HG03159 (cell line): ENCODE results near the gene C1R.
"Not testable (repeated sequence)": the region's sequence is repeated elsewhere in the genome, so short reads cannot be mapped to it uniquely, and the experiment has no call there.

Source experiments
- ATAC-seq: cut with Tn5 transposase; IDR thresholded peaks from one replicate; pipeline ENCODE4 v1.9.1; 2021; ENCODE audit warnings: mild to moderate bottlenecking, moderate library complexity; ENCODE audit not compliant: unreplicated experiment

Gene C1R

DNA sequence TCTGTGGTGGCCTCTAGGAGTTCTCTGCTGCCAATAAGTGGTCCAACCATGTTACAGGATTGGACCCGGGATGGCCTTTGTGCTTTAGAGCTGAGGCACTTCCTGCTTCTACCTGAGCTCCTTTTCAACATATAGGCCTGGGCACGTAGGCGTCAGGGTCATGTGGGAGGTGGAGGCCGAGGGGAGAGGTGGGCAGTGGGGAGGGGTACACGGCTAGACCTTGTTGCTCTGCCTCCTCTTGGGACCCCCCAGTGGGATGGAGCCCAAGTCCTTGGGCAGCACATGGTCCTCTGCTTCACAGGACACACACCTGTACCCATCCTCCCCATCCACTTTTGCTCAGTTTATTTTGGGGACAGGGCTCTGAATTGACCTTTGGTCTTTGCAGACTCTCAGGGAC, 29.1 kb upstream of the C1R start:
- no peak for ATAC-seq

DNA sequence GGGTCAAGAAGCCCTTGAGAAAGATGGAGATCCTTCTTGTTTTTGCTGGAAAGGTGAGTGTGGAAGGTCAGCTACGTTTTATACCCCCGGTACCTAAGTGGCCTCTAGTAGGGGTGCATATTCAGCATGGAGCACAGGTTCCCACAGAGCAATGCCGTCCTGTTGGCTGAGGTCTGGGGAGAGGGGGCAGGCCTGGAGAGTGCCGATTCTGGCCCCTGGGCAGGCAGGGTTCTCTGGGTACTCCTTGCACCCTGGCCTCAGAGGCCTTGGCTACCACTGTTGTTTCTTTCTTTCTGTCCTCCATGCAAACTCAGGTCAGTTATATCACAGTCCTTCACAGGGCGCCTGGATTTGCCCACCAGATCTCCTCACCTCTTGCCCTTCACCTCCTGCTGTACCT, 27.9 kb upstream of the C1R start:
- ATAC-seq, result no peak

DNA sequence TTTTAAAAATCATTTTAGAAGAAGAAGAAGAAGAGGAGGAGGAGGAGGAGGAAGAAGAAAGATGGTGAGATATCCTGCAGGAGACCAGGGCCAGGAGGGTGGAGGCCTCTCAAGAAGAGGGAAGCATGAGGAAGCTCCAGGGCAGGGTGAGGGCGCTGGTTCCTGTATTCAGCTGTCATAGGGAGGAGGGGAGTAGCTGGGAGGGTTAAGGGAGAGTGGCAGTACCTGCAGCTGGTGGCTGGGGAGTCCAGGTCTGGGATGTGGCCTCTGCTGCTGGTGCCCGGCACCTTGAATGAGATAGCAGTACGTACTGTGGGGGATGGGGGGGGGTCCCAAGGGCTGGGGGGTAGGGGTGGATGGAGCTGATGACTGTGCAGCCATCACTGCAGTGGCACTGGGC, 26.6 kb upstream of the C1R start:
- no peak for ATAC-seq

DNA sequence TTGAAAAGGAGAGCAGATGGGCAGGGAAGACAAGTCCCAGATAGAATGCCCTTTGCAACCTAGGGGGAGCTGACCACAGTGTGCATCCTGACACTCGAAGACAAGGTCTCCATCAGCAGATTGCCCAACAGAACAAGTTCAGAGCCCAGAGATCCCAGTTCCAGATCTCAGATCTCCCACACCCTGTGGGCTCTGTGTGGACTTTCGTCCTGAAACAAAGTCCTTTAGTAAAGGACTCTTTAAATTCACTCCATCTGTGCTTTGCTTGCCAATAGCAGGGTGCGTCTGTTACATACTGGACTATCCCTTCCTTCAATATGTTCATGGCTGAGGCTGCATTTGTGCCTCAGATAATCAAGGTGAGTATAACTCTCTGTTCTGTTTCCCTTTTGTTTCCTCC, 25.4 kb upstream of the C1R start:
- no peak for ATAC-seq

DNA sequence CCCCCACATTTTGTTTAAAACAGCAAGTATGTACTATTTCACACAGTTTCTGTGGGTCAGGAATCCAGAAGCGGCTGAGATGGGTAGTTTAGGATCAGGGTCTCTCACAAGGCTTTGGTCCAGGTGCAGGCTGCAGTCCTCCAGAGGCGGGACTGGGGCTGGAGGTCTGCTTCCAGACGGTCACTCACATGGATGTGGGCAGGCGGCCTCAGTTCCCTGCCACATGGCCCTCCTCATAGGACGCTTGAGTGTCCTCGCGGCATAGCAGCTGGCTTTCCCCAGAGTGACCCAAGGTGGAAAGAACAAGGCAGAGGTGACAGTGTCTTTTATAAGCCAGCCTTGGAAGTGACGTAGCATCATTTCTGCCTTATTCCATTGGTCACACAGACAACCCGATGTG, 24.7 kb upstream of the C1R start:
- ATAC-seq, result no peak

DNA sequence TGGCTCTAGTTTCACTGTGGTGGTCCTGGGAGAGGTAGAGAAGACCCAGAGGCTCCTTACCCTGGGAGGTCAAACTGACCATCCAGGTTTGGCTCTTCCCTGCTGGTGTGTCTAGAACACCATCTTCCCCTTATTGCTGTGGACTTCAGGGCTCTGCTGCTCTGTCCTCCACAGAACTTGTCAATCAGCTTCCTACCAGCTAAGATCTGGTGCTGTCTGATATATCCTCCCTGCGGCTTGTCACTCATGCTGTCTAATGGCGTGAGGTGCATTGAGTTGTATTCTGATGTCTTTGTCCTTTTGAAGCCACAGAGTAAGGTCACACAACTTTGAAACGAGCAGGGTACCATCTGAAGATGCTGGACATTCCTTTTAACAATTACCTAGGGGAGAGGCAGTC, 24.0 kb upstream of the C1R start:
- ATAC-seq, result no peak

DNA sequence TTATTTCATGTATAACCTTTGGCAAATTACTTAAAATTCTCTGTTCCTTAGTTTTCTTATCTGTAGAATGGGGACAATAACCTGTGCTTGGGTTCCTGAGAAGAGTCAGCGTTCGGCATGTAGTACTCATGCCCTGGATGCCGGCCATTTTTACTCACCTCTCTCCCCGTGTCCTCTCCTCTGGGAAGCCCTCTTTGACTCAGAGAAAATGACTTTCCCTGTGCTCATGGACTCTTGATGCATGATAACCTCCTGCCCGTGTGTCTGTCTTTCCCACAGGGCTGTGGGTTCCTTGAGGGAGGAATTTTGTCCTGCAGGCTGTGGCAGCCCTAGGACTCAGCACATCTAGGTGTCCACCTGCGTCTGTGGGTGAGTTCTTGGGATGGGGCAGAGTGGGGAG, 22.6 kb upstream of the C1R start:
- no peak for ATAC-seq

DNA sequence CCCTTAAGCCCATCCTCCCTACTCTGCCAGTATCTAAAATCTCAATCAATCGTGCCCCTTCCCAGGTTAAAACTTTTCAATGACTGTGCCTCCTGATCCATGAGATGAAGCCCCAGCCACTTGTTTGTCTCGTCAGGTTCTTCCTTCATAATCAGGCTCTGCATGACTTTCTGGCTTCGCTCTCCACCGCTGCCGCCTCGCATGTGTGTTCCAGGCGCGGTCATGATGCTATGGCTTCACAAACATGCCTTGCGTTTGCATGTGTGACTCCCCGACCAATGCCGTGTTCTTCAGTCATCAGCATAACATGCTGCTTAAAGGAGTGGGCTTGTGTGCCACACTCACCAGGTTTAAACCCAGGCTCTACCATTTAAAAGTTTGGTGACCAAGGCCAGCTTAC, 21.8 kb upstream of the C1R start:
- no peak for ATAC-seq

DNA sequence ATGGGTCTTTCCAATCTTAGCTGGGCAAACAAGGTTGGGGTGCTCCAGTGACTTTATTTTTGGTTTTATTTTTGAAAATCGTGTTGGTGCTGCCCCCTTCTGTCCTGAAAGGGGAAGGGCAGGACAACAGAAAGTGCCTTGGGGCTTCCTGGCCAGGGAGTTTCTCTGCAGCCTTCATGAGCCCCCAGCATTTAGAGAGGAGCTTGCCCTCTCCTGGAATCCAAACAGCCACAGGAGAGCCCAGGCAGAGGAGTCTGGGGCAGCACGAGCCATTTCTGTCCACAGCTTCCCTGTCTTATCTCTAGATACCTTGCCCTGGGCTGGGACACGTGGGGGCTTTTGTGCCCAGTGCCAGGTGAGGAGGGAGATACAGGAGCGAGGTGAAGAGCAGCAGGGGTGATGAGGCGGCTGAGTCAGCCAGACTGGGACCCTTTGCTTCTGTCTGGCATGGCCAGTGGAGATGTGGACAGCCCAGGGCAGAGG, 21.2 kb upstream of the C1R start:
- no peak for ATAC-seq

DNA sequence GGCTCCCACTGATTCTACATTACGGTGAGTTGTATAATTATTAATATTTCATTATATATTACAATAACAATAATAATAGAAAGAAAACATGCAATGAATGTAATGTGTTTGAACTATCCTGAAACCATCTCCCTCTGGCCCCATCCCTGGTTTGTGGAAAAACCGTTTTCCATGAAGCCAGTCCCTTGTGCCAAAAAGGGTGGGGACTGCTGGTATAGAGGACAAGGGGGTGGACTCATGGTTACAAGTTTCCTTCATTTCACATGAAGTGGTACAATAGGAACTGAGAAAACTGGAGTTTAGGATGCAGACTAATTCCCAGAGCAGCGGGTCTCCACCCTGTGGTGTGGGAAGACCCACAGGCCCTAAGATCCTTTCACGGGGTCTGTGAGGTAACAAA, 19.8 kb upstream of the C1R start:
- ATAC-seq, result no peak

DNA sequence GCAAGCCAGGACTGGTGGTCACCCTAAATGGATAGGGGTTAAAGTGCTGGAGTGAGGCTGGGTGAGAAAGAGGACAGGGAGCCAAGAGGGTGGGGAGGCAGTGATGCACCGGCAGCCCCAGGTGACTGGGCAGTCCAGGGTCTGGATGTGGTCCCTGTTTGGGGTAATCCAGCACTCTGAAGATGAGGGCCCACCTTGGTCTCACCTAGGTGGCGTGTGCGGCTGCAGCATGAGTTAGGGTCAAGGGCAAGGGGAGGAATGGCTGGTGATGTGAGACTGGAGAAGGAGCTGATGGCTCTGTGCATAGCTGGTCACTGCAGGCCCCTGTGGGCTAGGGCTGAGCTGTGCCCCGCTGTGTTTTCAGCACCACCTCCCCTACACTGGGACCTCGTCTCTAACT, 18.4 kb upstream of the C1R start:
- ATAC-seq, result no peak

DNA sequence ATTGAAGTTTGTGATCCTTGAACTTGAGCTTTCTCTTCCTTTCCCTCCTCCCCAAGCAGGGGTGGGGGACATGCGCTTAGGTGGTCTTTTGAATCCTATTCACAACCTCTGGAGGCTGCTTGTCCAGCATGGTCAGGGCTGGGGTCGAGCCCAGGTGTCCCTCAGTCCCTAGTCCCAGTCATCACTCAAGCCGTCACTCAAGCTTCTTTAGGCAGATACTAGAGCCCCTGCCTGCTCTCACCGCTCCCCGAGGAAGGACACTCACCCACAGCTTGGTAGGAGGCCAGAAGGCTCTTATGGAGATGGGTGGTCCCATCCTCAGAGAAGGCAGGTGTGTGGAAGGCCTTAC, 17.3 kb upstream of the C1R start:
- no peak for ATAC-seq

DNA sequence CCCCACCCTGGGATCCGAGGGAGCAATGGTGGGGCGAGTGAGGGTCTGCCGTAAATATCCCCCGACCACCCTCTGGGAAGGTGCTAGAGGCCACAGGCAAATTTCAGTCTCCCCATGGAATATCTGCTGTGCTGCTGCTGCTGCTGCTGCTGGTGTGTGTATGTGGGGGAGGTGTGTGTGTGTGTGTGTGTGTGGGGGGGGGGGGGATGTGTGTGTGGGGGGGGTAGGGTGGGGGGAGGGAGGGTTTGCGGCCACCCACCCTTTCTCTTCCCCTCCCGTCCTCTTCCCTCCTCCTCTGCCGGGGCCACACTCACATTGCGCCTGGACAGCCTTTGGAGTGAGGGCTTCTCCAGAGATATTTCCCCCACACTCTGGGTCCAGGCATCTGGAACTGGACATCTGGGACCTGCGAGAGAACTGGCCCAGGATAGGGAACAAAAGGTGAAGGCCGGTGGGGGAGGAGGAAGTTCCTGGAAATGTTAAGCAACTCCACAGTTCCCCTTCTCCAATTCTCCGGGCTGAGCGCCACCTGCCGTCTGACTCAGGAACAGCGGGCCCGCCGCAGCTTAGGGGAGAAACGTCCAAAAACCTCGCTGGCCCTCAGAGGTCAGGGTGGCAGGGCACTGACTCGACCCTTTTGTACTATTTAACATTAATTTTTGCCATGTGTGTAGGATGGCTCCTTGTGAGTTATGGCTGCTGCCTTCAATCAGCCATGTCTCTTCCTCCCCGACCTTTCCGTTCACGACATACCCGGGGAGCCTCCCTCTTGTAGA, 16.7 kb upstream of the C1R start, which contains the start of gene C1RL:
TSS of gene C1RL (minus strand) at position 419 of the 776 bp plus-strand sequence. CDS start at position 385, 34 bp downstream.
- ATAC-seq, result peak; percentile 34

DNA sequence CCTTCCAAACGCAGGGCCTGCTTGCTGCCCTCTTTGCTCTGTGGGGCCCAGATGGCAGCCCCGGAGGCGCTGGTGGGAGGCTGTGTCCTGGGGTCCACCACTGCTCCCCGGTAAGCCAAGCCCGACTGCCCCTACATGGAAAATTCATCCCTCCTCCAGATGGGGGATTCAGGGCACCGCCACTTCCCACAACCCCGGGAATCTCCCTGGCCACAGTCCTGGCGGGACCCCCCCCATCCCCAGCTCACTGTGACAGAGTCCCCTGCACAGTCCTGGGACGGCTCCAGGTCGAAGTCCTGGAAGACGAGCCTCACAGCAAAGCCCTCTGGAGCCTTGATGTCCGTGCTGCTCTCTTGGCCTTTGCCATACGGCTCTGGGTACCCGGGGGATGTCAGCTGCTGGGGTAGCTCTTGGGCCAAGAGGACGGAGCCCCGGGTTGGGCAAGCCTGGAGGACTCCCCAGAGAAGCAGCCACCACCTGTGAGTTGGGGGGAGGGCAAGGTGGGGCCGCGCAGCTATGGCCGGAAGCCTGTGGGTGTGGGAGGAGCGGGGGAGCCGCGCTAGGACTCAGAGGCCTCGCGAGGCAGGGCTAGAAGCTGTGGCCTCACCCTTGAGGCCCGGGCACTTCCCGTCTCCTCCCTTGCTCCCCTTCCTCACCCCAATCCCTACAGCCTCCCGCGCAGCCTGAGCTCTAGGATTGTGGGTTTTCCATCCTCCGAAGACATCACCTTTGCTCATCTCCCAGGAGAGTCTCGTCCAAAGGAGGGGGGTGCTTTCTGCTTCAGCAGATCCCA, 16.0 kb upstream of the C1R start:
- peak; percentile 78 for ATAC-seq

DNA sequence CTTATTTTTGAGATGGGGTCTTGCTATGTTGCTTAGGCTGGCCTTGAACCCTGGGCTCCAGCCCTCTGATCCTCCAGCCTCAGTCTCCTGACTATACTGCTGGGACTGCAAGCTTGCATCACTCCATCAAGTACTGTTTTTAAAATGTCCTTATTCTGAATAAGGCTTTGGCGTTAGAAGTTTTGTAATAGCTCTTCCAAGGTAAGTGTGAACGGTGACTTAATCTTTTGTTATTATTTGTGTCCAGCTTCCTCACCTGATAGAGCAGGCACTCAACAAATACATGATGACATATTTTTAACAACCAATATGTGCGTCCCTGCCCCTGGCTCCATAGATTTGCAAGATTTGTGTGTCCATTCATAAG, 15.4 kb upstream of the C1R start:
- ATAC-seq, result no peak

DNA sequence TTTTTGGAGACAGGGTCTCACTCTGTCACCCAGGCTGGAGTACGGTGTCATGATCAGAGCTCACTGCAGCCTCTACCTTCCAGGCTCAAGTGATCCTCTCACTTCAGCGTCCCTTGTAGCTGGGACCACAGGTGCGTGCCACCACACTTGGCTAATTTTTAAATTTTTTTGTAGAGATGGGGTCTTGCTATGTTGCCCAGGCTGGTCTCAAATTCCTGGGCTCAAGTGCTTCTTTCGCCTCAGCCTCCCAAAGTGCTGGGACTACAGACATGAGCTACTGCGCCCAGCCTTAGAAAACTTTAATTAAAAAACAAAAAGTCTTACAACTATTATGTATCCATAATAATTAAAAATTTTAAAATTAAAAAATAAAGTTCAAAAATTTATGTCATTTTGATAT, 14.9 kb upstream of the C1R start:
- ATAC-seq, result not testable (repeated sequence)

DNA sequence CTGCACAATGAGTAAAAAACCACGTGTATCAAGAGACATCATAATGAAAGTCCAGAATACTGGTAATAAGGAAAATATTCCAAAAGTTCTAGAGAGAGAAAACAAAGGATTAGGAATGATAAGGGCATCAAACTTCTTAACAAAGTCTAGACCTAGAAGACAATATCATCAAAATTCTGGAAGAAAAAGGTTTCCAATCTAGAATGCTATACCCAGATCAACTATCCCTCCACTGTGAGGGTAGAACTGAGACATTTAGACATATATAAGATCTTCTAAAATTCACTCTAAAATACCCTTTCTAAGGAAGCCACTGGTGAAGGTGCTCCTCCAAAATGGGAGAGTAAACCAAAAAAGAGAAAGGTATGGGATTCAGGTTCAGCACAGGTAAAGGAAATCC, 13.8 kb upstream of the C1R start:
- no peak for ATAC-seq

DNA sequence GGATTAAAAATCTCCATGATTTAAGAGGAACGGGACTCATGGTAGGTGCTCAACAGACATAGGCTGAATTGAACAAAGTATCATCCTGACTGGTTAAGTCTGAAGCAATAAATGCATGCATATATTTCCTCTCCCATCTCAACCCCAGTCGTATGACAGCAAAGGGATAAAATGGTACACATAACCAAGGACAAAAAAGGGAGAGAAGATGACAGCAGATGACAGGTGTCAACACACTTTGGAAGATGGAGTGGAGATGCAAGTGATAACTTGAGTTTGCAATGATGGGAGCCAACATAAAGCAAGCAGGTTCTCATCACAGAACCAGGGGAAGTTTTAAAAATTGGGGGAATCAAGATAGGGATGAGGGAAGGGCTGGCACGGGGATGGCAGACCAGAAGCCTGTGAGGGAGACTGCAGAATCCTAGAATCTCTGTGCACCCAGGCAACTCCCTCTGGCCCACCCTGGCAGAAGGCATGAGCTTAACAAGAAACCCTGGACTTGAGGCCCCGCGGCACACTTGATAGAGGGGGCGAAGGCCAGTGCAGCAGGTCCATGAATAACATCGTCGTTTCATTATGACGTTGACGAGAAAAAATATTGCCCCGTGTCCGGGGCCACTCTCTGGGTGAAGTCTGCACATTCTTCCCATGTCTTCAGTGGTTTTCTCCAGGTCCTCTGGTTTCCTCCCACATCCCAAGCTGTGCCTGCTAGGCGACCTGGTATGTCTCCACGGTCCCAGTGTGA, 11.8 kb upstream of the C1R start:
- ATAC-seq, result no peak

DNA sequence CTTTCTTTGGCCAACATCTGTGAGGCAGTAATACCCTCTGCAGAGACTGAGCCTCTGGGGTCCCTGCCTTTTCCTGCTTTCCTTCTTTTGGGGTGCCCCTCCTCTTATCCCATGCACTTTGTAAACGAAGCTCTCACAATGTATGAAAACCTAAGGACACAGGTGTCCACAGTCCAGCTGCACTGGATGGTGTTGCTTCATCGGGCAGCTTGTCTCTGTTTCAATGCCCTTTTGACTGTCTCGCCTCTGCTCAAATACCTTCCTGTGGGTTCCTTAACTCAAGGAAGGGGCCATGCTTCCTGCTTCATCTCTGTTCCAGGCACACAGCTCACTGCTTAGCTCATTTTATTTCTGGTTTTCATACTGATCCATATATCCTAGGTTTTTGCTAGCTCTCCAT, 10.3 kb upstream of the C1R start:
- ATAC-seq, result no peak

DNA sequence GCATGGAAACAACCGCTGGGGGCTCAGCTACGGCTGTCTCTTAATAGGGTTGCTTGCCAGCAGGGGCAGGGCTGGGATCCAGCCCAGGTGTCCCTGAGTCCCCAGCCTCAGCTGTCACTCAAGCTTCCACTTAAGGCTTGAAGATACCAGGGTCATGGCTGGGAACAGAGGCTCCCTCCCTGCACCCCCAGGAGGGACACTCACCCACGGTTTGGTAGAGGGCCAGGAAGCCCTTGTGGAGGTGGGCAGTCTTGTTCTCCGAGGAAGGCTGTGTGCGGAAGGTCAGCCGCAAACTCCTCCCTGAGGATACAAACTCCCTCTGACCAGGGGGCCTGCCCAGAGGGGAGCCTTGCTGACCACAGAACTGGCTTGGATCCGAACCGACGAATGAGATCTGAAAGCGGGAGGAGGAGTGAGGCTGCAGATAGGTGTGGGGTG, 9.5 kb upstream of the C1R start:
- ATAC-seq, result no peak

DNA sequence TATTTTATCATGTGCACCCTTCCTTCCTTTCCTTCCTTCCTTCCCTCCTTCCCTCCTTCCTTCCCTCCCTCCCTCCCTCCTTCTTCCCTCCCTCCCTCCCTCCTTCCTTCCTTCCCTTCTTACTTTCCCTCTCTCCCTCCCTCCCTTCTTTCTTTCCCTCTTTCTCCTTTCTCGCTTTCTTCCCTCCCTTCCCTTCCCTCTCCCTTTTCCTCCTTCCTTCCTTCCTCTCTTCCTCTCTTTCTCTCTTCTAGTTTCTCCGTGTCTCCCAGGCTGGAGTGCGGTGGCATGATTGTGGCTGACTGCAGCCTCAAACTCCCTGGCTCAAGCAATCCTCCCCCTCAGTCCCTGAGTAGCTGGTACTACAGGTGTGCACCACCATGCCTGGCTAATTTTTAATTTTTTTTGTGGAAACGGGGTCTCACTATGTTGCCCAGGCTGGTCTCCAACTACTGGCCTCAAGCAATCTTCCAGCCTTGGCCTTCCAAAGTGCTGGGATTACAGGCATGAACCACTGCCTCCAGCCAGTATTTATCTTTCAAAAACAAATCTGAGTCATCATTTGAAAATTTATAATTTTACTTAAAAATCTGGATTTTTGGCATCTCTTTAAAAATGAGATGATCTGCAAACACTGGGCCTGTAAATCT, 8.9 kb upstream of the C1R start:
- ATAC-seq, result no peak
